MM.1S (cell line): ENCODE results near the gene ACCSL.

Experiments used
- DNase-seq: peaks from one replicate; pipeline ENCODE4 v3.0.0-alpha.2; 2015
- H2AFZ ChIP-seq: fragments of 300-600 bp; sonication (generic); 2 replicates; pipeline ENCODE4 v1.6.0; 2016; ENCODE audit warnings: antibody characterized with exemption, low read length
- H3F3A ChIP-seq: fragments of 300-600 bp; sonication (generic); 2 replicates; pipeline ENCODE4 v1.6.1; 2016; ENCODE audit warnings: mild to moderate bottlenecking, antibody characterized with exemption, low read length, moderate library complexity, mixed read lengths; ENCODE audit not compliant: insufficient read depth
- H3K27ac ChIP-seq: fragments of 300-600 bp; sonication (generic); 2 replicates; pipeline ENCODE4 v1.5.1; 2016; ENCODE audit warnings: mild to moderate bottlenecking, low read length
- H3K27me3 ChIP-seq: fragments of 300-600 bp; sonication (generic); replicated peaks from 2 replicates; pipeline ENCODE4 v1.6.0; 2016; ENCODE audit warnings: low read length; ENCODE audit not compliant: insufficient read depth
- H3K36me3 ChIP-seq: fragments of 300-600 bp; sonication (generic); replicated peaks from 2 replicates; pipeline ENCODE4 v1.6.1; 2016; ENCODE audit warnings: mild to moderate bottlenecking, low read length, mixed read lengths; ENCODE audit not compliant: insufficient read depth
- H3K4me1 ChIP-seq: fragments of 300-600 bp; sonication (generic); 2 replicates; pipeline ENCODE4 v1.6.1; 2016; ENCODE audit warnings: low read length, mixed read lengths
- H3K4me2 ChIP-seq: fragments of 300-600 bp; sonication (generic); 2 replicates; pipeline ENCODE4 v1.6.0; 2016; ENCODE audit warnings: low read depth, low read length
- H3K4me3 ChIP-seq: fragments of 300-600 bp; sonication (generic); 2 replicates; pipeline ENCODE4 v1.5.1; 2016; ENCODE audit warnings: low read length, mixed read lengths
- H3K79me2 ChIP-seq: fragments of 300-600 bp; sonication (generic); 2 replicates; pipeline ENCODE4 v1.6.1; 2016; ENCODE audit warnings: mixed run types, low read length, mixed read lengths
- H3K9ac ChIP-seq: fragments of 300-600 bp; sonication (generic); 2 replicates; pipeline ENCODE4 v1.6.1; 2016; ENCODE audit warnings: low read length, mixed read lengths
- H3K9me2 ChIP-seq: fragments of 300-600 bp; sonication (generic); replicated peaks from 2 replicates; pipeline ENCODE4 v1.6.1; 2016; ENCODE audit warnings: mild to moderate bottlenecking, low read length, mixed read lengths; ENCODE audit not compliant: insufficient read depth
- H3K9me3 ChIP-seq: fragments of 300-600 bp; sonication (generic); replicated peaks from 2 replicates; pipeline ENCODE4 v1.6.1; 2016; ENCODE audit warnings: mild to moderate bottlenecking, low read length, mixed read lengths; ENCODE audit not compliant: insufficient read depth
- H4K20me1 ChIP-seq: fragments of 300-600 bp; sonication (generic); 2 replicates; pipeline ENCODE4 v1.6.1; 2016; ENCODE audit warnings: mild to moderate bottlenecking, low read length, moderate library complexity, mixed read lengths; ENCODE audit not compliant: insufficient read depth
- CTCF ChIP-seq: fragments of 300-600 bp; sonication (generic); IDR thresholded peaks from 2 replicates; pipeline ENCODE4 v1.5.1; 2016; ENCODE audit warnings: antibody characterized with exemption, low read length, mixed read lengths
- EZH2 ChIP-seq: fragments of 300-600 bp; sonication (generic); optimal IDR thresholded peaks from 2 replicates; pipeline ENCODE3; 2017; ENCODE audit warnings: low read depth, mild to moderate bottlenecking, antibody characterized with exemption, low read length, mixed read lengths
- EZH2phosphoT487 ChIP-seq: fragments of 300-600 bp; sonication (generic); IDR thresholded peaks from 2 replicates; pipeline ENCODE4 v1.6.1; 2018; ENCODE audit warnings: antibody characterized with exemption, low read length

Gene ACCSL

GRCh38 chr11:44018127-44018521, 29.7 kb upstream of the ACCSL start:
- no peak for TF ChIP-seq EZH2
- TF ChIP-seq CTCF = no peak
- TF ChIP-seq EZH2phosphoT487 = no peak
- Histone ChIP-seq H3K79me2 (no peaks in the 10 kb centered on the region), H3K9me3 (no peaks in the 10 kb centered on the region), H4K20me1 (no peaks in the 10 kb centered on the region), H3K4me2 (no peak overlapping the region), H3K9ac (no peak overlapping the region), H2AFZ (no peak overlapping the region), H3K9me2 (no peaks in the 10 kb centered on the region), H3K27ac (no peak overlapping the region), H3K4me3 (no peak overlapping the region), H3K27me3 (no peaks in the 10 kb centered on the region), H3F3A (no peaks in the 10 kb centered on the region), H3K36me3 (no peaks in the 10 kb centered on the region), H3K4me1 (no peaks in the 10 kb centered on the region)
- no peak for DNase-seq

- TF ChIP-seq CTCF (no peak), EZH2phosphoT487 (no peak), EZH2 (no peak)
- Histone ChIP-seq H3K4me1 (no peaks in the 10 kb centered on the region), H3K4me2 (no peak overlapping the region), H2AFZ (no peak overlapping the region), H3K4me3 (no peak overlapping the region), H4K20me1 (no peaks in the 10 kb centered on the region), H3K27me3 (no peaks in the 10 kb centered on the region), H3K27ac (no peak overlapping the region), H3F3A (no peaks in the 10 kb centered on the region), H3K79me2 (no peaks in the 10 kb centered on the region), H3K9ac (no peak overlapping the region), H3K9me3 (no peaks in the 10 kb centered on the region), H3K9me2 (no peaks in the 10 kb centered on the region), H3K36me3 (no peaks in the 10 kb centered on the region)
- no peak for DNase-seq
Measured at GRCh38 chr11:44018829-44019228, 29.0 kb upstream of the ACCSL start.

GRCh38 chr11:44024977-44025376, 22.8 kb upstream of the ACCSL start:
- Histone ChIP-seq H3K9me2 (no peaks in the 10 kb centered on the region), H3F3A (no peaks in the 10 kb centered on the region), H3K27ac (no peak overlapping the region), H3K4me3 (no peak overlapping the region), H3K36me3 (no peaks in the 10 kb centered on the region), H3K4me2 (no peak overlapping the region), H3K4me1 (no peaks in the 10 kb centered on the region), H3K27me3 (no peaks in the 10 kb centered on the region), H2AFZ (no peak overlapping the region), H3K9me3 (no peaks in the 10 kb centered on the region), H3K9ac (no peak overlapping the region), H3K79me2 (no peaks in the 10 kb centered on the region), H4K20me1 (no peaks in the 10 kb centered on the region)
- no peak for DNase-seq
- TF ChIP-seq EZH2phosphoT487 (no peak), EZH2 (no peak), CTCF (no peak)

GRCh38 chr11:44025727-44026126, 22.1 kb upstream of the ACCSL start:
- TF ChIP-seq CTCF (no peak), EZH2 (no peak), EZH2phosphoT487 (no peak)
- no peaks in the 10 kb centered on the region for H4K20me1 ChIP-seq

More at GRCh38 chr11:44025727-44026126, 22.1 kb upstream of the ACCSL start:
- Histone ChIP-seq H3F3A (no peaks in the 10 kb centered on the region), H3K36me3 (no peaks in the 10 kb centered on the region), H3K9me3 (no peaks in the 10 kb centered on the region), H3K79me2 (no peaks in the 10 kb centered on the region), H3K27ac (no peak overlapping the region), H3K27me3 (no peaks in the 10 kb centered on the region), H3K4me1 (no peaks in the 10 kb centered on the region), H3K4me3 (no peak overlapping the region), H3K9ac (no peak overlapping the region), H3K9me2 (no peaks in the 10 kb centered on the region), H3K4me2 (no peak overlapping the region), H2AFZ (no peak overlapping the region)
- no peak for DNase-seq
